ENCODE measurements around the gene HHAT.

DNA sequence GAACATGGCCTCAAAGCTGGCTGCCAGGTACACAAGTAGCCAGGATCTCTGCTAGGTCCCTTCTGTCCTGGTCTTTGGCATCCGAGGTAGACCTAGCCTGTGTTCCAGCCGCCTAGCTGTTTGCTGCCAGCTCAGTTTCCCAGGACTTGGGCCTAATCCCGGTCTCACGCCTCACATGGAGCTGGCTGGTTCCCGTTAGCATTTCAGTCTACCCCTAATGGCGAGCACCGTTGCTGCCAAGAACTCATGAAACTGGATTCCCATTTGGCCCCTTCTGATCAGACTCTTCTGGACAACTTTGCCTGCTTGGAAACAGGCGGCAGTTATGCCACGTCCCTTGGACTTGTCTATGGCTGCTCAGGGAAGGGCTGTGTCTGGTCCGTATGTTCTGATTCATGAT lies 26.2 kb upstream of the HHAT start:
- TF ChIP-seq, protein P1, sequence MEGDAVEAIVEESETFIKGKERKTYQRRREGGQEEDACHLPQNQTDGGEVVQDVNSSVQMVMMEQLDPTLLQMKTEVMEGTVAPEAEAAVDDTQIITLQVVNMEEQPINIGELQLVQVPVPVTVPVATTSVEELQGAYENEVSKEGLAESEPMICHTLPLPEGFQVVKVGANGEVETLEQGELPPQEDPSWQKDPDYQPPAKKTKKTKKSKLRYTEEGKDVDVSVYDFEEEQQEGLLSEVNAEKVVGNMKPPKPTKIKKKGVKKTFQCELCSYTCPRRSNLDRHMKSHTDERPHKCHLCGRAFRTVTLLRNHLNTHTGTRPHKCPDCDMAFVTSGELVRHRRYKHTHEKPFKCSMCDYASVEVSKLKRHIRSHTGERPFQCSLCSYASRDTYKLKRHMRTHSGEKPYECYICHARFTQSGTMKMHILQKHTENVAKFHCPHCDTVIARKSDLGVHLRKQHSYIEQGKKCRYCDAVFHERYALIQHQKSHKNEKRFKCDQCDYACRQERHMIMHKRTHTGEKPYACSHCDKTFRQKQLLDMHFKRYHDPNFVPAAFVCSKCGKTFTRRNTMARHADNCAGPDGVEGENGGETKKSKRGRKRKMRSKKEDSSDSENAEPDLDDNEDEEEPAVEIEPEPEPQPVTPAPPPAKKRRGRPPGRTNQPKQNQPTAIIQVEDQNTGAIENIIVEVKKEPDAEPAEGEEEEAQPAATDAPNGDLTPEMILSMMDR (conservative IDR thresholded peaks at IDR 0.05; ENCODE audit: low read depth, low read length), result no peak
- TF ChIP-seq EZH2 (IDR thresholded peaks at IDR 0.05; ENCODE audit: borderline replicate concordance, low read depth, low read length, poor library complexity, severe bottlenecking), result no peak
